HG02938 (cell line): ENCODE results near the gene SURF2.
"Not testable (repeated sequence)": the region's sequence is repeated elsewhere in the genome, so short reads cannot be mapped to it uniquely, and the experiment has no call there.

Experiments used
- ATAC-seq: cut with Tn5 transposase; IDR thresholded peaks from one replicate; pipeline ENCODE4 v1.9.1; 2021; ENCODE audit warnings: mild to moderate bottlenecking, moderate library complexity; ENCODE audit not compliant: unreplicated experiment

The SURF2 gene

DNA sequence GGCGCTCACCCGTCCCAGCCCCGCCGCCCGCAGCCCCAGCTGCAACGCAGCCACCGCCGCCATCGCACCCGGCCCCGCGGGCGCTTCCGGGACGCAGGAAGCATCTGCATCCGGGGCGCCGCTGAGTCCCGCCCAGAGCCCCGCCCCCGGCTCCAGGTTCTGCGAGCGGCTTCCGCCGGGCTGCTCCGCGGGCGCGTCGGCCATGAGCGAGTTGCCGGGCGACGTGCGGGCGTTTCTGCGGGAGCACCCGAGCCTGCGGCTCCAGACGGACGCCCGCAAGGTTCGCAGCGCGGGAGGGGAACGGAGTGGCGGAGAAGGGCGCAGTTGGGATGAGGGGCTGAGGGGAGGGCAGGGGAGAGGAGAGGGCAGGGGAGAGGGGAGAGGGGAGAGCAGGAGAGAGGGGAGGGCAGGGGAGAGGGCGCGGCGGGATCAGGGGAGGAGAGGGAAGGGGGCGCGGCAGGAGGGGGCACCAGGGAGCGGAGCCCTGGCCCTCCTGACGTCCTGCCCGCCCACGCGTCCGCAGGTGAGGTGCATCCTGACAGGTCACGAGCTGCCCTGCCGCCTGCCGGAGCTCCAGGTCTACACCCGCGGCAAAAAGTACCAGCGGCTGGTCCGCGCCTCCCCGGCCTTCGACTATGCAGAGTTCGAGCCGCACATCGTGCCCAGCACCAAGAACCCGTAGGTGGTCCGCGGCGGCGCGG lies at the start of gene SURF2, which contains the start of gene SURF1:
SURF2 (plus strand) TSS at position 160 of the 701 bp plus-strand sequence; CDS start at position 203, 43 bp downstream.
SURF1 (minus strand) TSS at position 97 of the 701 bp plus-strand sequence; CDS start at position 63, 34 bp downstream.
- no peak for ATAC-seq

DNA sequence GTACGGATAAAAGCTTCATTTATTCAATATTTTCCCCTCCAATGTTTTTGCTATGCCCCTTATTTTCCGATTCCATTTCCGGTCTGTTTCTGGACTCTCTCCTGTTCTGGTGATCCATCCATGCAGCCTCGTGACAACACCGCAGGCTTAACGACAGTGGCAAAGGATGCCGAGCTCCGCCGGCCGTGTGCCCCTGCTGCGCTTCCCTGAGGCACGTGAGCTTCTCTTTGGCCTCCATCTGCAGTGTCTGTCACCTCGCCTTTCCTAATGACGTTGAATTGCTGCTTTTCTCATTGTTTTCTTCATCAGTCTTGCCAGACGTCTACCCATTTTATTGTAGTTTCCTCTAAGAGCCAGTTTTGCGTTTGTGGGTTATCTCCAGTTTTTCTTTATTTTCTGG lies 49.0 kb upstream of the SURF2 start:
- ATAC-seq = no peak

DNA sequence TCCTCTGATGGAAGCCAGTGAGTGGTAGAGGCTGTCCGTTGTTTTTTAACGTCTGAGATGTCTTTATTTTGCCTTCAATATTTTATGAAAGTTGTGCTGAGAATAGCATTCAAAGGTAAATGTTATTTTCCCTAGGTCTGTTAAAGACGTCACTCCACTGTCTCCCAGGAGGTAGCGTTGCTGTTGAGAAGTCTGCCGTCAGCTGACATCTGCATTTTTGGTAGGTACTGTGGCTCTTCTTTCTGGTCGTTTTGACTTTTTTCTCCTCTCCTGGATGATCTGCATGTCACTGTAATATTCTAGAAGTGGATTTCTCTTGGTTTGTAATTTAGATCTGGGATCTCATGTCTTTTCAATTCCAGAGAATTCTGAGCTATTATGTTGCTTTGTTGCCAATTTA lies 46.7 kb upstream of the SURF2 start:
- ATAC-seq = no peak

DNA sequence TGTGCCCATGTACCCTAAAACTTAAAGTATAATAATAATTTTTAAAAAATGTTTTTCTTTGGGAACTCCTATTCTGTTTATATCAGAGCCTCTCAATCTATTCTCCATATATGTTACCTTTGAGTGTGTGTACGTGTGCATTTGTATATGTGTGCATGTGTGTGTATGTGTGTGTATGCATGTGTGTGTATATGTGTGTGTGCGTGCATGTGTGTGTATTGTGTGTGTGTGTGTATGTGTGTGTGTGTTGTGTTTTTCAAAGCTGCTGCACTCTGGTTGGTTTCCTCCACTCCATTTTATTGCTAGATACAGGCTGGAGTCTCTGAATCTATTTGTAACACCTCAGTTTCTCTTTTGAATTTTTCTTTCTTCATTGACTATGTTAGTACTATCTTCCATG lies 40.4 kb upstream of the SURF2 start:
- no peak for ATAC-seq

DNA sequence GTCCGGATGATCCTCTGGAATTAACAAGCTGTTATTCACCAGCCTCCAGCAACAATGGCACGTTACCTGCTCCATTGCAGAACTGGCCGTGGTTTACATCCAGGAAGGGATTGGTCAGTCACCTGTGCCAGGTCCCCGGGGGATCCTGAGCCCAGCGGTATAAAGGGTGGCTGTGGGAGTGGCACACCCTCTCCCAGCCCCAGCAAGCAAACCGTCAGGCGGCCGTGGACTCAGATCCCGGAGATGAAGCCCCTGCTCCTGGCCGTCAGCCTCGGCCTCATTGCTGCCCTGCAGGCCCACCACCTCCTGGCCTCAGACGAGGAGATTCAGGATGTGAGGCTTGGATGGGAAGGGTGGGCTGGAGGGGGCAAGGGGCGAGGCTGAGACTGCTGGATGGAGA lies 38.8 kb upstream of the SURF2 start:
- ATAC-seq = not testable (repeated sequence)

DNA sequence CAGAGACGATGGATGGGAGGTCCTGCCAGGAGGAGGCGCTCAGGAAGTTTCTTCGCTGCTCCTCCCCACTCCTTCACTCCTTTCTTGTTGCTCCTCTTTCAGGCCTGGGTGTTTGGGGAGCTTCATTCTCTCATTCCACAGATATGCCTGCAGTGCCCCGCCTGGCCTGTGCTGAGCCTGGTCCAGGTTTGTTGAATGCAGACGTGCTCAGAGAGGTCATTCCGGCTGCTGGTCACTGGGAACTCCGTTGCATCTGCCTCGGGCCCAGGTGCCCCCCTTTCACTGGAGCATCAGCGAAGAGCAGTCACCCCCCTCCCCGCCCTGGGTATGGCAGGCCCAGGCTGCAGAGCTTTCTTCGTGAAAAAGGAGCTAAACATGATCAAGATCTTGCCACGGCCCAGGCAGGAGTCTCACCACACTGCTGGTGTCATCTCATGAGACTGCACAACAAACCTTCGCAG lies 35.9 kb upstream of the SURF2 start:
- no peak for ATAC-seq

DNA sequence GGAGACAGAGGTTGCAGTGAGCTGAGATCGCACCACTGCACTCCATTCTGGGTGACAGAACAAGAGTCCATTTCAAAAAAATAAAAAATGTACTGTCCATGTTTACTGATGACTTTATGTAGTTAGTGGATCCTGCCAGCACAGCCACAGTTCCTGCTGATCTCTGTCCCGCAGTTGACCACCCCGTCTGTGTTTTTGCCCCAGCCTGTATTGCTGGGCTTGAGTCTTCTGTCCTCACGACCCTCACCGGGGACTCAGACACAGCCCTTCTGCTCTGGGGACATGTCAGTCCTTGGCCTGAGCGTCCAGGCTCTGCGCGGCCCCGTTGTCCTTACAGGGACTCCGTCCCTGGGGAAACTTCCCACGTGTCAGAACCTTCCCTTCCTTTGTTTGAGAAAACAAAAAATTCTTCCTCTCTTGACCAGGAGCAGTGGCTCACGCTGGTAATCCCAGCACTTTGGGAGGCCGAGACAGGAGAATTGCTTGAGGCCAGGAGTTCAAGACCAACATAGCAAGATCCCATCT lies 34.9 kb upstream of the SURF2 start:
- no peak for ATAC-seq

DNA sequence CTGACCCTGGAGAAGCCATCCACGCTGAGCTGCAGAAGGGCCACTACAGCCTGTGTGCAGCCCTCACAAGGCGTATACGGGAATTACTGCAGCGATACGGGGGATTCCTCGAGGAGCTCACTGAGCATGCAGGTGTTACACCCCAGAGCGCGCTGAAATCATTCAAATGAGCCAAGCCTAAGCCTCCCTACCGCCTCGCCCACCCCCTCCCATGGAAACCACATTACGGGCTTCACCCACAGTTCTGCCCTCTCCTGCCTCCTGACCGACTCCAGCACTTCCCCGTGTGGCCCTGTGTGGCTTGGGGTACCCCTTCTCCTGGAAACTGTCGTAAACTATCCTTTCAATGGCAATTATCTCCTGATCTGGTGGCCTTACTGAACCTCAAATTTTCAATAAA lies 33.6 kb upstream of the SURF2 start:
- ATAC-seq = no peak

DNA sequence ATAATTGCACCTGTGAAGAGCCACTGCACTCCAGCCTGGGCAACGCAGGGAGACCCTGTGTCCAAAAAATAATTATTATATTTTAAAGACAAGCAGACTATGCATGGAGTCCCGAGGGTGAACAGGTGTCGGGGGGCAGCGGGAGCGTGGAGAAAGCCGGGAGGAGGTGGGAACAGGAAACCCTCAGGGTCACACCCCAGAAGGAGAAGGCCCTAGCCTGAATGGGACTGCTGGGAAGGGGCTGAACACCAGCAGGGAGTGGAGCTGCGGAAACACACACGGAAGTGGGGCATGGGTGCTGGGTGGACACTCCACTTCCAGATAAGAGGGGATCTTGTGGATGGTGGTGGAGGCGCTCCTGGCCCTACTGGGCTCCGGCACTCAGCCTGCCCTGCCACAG lies 33.1 kb upstream of the SURF2 start:
- no peak for ATAC-seq

DNA sequence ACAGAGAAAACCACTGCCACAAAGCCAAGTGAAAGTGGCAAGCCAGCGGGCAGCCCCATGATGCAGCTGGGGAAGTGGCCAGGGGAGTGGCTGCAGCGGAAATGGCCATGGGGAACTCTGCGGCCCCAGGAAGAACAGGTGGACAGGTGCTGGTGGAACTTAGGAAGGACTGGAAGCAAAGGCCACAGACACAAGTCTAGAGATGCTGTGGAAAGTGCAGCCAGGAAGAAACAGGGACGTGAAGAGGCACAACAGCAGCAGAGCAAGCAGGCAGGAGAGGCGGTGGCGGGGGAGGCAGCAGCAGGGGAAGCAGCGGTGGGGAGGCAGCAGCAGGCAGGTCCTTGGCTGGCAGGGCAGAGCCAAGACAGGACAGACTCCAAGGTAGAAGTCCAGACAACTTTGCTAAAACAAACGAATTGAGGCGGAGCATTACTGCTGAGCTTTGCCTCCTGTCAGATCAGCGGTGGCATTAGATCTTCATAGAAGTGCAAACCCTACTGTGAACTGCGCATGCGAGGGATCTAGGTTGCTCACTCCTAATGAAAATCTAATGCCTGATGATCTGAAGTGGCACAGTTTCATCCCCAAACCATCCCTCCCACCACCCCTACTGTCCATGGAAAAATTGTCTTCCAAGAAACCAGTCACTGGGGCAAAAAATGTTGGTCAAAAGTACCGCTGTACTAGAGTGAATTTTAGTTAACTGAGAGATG lies 32.2 kb upstream of the SURF2 start:
- ATAC-seq = no peak

DNA sequence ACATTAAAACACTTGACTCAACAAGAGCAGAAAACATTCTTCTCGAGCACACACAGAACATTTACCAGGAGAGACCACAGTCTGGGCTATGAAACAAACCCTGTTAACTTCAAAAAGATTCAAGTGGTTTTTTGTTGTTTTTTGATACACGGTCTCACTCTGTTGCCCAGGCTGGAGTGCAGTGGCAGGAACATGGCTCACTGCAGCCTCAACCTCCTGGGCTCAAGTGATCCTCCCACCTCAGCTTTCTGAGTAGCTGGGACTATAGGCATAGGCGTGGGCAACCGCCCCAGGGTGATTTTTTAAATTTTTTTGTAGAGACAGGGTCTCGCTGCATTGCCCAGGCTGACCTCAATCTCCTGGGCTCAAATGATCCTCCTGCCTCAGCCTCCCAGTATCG lies 29.3 kb upstream of the SURF2 start:
- not testable (repeated sequence) for ATAC-seq

DNA sequence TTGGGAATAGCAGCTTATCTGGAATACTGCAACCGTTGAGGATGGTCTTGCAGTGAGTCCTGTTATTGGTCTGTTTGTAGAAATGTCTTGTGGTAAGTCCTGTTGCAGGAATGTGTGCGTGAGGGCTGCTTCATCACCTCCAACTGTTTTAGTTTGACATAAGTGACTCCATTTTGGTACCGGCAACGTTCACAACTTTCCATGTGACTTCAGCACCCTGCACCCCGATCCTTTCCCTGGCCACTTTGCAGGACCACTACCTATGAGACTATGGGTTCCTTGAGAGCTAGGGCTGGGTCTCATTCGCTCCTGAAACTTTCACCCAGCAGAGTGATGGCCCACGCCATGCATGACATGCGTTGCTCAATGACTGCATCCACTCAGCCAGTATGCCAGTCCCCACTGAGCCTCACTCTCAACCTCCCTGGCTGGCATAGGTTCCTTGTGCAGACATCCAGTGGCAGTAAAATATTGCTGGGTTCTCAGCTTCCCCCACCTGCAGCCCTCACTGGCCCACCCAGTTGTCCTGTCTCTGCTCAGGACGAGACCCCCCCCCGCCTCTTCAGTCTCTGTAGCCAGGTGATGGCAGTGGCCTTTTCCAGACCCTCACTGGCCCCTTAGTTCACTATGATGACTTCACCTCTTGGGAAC lies 28.4 kb upstream of the SURF2 start:
- ATAC-seq = no peak

DNA sequence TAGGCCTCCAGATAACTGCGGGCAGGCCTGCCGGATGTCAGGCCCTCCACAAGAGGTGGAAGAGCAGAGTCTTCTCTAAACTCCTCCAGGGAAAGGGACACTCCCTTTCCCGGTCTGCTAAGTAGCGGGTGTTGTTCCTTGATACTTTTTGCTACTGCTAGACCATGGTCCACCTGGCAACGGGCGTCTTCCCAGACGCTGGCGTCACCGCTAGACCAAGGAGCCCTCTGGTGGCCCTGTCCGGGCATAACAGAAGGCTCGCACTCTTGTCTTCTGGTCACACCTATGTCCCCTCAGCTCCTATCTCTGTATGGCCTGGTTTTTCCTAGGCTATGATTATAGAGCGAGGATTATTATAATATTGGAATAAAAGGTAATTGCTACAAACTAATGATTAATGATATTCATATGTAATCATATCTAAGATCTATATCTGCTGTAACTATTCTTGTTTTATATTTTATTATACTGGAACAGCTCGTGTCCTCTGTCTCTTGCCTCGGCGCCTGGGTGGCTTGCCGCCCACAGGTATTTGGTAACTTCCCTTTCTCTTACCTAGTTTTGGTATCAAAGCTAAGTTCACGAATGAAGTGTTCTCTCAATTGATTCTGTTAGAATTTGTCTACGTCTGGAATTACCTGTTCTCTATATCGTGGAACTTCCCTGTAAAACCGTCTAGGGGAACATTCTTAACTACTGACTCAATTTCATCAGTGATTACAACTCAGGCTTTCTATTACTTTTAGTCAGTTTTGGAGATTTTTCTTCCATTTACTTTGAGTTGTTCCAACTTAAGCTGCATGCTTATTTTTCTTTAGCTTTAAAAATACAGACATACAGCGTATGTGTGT lies 26.8 kb upstream of the SURF2 start:
- ATAC-seq = not testable (repeated sequence)

DNA sequence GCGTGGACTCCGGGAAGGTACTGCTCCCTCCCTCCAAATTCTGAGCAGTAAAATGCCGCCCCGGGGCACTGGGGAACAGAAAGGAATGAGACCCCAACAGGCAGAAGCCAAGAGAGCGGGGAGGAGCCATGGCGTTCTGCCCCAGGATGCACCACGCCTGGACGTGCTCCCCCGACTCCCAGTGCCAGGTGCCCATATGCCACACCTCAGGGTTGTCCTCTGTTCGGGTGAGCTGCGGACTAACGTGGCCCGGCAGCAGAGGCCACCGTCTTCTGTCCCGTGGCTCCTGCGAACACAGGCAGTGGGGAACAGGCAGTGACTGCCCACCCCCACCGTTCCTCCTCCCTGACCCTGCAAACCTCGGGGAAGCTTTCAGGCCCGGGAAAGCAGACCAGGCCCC lies 25.1 kb upstream of the SURF2 start:
- ATAC-seq = no peak

DNA sequence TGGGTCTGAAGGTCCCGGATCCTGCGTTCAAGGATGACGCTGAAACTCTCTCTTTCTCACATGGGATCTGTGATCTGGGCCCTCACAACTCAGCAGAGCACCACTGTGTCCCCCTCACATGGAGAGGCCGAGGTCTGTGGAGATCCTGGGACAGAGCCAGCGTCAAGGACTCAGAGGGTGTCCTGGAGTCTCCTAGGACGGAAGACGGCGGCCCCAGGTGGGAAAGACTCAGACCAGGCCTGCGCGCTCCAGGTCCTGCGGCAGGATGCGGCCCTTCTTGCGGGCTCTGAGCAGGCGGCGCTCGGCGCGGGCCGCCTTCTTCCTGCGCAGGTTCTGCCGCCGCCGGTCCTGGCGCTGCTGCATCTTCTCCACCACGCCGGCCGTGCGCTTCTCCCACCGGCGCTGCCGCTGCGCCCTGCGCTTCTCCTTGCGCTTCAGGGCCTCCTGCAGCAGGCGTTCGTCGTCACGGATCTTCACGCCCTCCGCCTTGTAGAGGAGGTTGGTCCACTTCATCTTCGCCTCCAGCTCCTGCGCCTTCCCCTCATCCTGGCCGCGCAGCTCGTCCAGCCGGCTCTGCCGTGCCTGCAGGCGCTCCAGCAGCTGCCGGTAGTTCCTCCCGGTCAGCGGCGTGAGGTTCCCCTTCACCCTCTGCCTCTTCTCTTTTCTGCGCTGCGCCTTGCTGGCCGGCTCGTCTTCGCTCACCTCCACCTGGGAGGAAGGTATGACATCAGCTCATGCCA lies 24.5 kb upstream of the SURF2 start:
- no peak for ATAC-seq

DNA sequence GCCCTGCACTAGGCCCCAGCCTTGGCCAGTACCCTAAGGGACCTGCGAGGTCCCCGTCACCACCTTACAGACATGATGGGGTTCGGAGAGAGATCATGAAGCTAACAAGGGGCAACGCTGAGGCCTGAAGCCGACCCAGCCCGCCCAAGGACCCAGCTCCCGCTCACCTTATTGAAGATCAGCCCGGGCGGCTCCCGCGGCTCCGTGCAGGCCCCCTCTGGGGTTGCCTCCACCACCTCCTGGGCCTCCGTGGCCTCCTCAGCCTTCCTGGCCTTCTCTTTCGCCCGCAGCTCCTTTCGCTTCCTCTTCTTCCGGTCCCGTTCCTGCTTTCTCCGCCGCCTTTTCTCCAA lies 24.0 kb upstream of the SURF2 start:
- ATAC-seq = no peak

DNA sequence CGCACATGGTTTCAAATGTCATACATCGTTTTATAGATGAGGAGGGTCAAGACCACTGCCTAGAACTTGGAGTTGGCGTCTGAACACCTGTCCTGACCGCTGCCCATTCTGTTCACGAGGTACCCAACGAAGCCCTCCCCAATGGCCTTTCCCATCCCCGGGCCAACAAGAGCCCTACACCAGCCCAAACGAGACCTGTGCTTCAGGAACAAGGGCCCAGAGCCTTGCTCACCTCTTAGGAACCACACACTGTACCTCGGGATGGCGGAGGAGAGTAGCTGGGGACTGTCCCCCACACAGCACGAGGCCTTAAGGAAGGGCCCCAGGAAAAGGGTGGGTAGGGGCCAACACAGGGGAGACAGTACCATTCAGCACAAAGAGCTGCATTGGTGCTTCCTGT lies 23.3 kb upstream of the SURF2 start:
- no peak for ATAC-seq

DNA sequence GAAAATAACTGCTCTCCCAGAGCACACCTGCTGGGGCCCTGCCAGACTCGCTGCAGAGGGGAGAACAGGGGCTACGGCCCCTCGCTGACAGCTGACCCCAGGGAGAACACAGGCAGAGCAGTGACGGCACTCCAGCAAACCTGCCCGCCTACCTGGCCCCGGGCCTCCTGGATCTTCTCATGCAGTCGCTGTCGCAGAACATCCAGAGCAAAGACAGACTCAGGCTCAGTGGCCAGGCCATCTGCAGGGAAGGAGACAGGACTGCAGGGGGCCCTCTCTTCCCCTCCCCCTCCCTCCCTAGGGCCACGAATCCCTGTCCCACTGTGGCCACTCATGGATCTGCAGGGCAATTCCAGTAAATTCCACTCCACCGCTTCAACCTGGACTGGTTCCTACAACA lies 22.8 kb upstream of the SURF2 start:
- no peak for ATAC-seq

DNA sequence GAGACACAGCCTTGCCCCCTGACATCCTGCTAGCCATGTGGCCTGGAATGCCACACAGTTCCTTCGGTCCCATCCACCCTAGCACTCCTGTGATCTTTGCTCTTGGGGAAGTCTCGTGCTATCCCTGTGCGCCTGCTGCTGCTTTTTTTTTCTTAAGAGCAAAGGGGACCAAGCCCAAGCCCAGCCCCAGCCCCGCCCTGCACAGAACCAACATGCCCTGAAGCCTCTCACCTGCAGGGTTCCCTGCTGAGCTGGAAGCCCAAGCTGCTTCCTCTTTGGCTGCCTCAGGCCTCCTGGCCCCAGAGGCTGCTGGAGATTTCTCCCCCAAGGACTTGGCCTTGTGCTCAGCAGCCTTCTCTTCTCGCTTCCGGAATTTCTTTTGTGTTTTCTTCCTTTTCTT lies 22.2 kb upstream of the SURF2 start:
- no peak for ATAC-seq

DNA sequence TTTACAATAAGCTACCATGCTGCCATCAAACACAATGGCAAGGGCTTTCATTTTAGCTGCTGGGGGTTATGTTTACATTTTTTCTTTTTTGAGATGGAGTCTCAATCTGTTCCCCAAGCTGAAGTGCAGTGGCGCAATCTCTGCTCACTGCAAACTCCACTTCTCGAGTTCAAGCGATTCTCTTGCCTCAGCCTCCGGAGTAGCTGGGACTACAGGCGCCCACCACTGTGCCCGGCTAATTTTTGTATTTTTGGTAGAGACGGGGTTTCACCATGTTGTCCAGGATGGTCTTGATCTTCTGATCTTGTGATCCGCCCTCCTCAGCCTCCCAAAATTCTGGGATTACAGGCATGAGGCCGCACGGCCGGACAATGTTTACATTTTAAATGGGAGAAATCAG lies 21.5 kb upstream of the SURF2 start:
- not testable (repeated sequence) for ATAC-seq
